Activated T-cell treated with anti-CD3 and anti-CD28 coated beads, Interleukin-2, amount 50 U/mL, for 4 hours (primary cell): ENCODE results near the gene VPS35L. TPM values are rescaled to one million over a fixed set of nuclear protein-coding genes. Genes with fewer than 3 reads are reported as not detected.

Experiments
- ATAC-seq, 2 donors: fragments of 200-7000 bp; cut with Tn5 transposase; one replicate each; pipeline ENCODE4 v1.10.0; 2021
- DNase-seq: peaks from one replicate; pipeline ENCODE4 v3.0.0-alpha.2; 2020
- H3K27me3 Mint-ChIP-seq: one replicate; pipeline ENCODE4 v1.8.0; 2021; ENCODE audit warnings: low read depth, mixed read lengths
- H3K36me3 Mint-ChIP-seq: one replicate; pipeline ENCODE4 v1.8.0; 2022; ENCODE audit warnings: mixed read lengths; ENCODE audit not compliant: insufficient read depth
- H3K4me1 Mint-ChIP-seq: one replicate; pipeline ENCODE4 v1.8.0; 2021; ENCODE audit warnings: low read depth, mixed read lengths
- H3K4me3 Mint-ChIP-seq: one replicate; pipeline ENCODE4 v1.8.0; 2021; ENCODE audit warnings: mild to moderate bottlenecking, moderate library complexity, mixed read lengths
- H3K9me3 Mint-ChIP-seq: one replicate; pipeline ENCODE4 v1.8.0; 2021; ENCODE audit warnings: mixed read lengths
- total RNA-seq, 3 donors: library from RNA; stranded (reverse); gene quantifications; one replicate each; pipeline ENCODE4 v1.2.1, GENCODE V29; 2021

Gene VPS35L
- total RNA-seq, 3 donors from 2014 or later = 29.9 to 34.5 (median 30.9) TPM

- DNase-seq (no peak), ATAC-seq (no peak)
- no peak overlapping the region for H3K4me3 Mint-ChIP-seq
- peaks cover 48% of the 10 kb centered on the region for H3K4me1 Mint-ChIP-seq
- H3K36me3 Mint-ChIP-seq = peaks cover 22% of the 10 kb centered on the region
- H3K9me3 Mint-ChIP-seq = no peaks in the 10 kb centered on the region
- H3K27me3 Mint-ChIP-seq = no peaks in the 10 kb centered on the region
Observed at GRCh38 chr16:19691161-19691711, 135.7 kb downstream of the VPS35L start.

DNA sequence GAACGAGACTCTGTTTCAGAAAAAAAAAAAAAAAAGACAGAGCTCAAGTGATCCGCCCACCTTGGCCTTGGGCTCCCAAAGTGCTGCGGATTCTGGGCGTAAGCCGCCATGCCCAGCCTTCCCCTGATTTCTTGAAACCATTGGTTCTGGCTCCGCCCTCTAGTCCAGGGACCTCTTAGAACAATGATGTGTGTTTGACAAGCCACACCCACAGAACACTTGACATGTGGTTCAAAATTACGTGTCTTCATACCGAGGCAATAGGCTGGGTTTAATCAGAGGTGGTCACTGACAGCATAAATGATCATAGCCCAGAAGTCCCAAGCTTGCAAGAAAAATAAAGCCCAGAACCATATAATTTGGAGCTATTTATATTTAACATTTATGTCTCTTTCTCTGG lies 139.5 kb downstream of the VPS35L start:
- ATAC-seq = no peak
- peaks cover 61% of the 10 kb centered on the region for H3K4me1 Mint-ChIP-seq
- H3K9me3 Mint-ChIP-seq = no peaks in the 10 kb centered on the region
- DNase-seq = no peak
- no peak overlapping the region for H3K4me3 Mint-ChIP-seq
- H3K36me3 Mint-ChIP-seq = peaks cover 24% of the 10 kb centered on the region
- H3K27me3 Mint-ChIP-seq = no peaks in the 10 kb centered on the region

DNA sequence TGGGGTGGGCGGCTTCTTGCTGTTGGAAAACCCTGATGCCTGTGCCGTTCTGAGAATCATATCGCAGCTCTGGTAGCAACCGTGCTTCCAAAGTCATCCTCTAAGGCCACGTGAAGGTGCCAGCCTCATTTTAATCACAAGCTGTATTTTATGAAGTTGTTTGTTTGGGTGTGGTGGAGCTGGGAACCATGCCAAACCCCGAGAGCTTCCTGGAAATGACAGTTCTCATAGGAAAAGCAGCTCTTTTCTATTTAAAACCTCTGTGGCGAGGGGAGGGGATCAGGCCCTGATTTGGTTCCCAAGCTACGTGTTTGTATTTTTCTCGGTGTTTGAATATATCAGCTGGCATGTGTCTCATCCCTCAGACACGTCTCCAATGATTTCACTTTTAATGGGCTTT lies 140.8 kb downstream of the VPS35L start:
- DNase-seq = peak; percentile 59
- peak overlapping the region; percentile 31 for H3K4me3 Mint-ChIP-seq
- H3K36me3 Mint-ChIP-seq = peaks cover 28% of the 10 kb centered on the region
- H3K27me3 Mint-ChIP-seq = no peaks in the 10 kb centered on the region
- H3K9me3 Mint-ChIP-seq = no peaks in the 10 kb centered on the region
- ATAC-seq = peak; percentile 23 to 27
- peaks cover 53% of the 10 kb centered on the region for H3K4me1 Mint-ChIP-seq

GRCh38 chr16:19696961-19697360 lies 141.5 kb downstream of the VPS35L start:
- no peaks in the 10 kb centered on the region for H3K9me3 Mint-ChIP-seq
- H3K4me3 Mint-ChIP-seq = no peak overlapping the region
- H3K27me3 Mint-ChIP-seq = no peaks in the 10 kb centered on the region
- ATAC-seq = no peak
- no peak for DNase-seq
- H3K36me3 Mint-ChIP-seq = peaks cover 25% of the 10 kb centered on the region
- peaks cover 53% of the 10 kb centered on the region for H3K4me1 Mint-ChIP-seq

DNA sequence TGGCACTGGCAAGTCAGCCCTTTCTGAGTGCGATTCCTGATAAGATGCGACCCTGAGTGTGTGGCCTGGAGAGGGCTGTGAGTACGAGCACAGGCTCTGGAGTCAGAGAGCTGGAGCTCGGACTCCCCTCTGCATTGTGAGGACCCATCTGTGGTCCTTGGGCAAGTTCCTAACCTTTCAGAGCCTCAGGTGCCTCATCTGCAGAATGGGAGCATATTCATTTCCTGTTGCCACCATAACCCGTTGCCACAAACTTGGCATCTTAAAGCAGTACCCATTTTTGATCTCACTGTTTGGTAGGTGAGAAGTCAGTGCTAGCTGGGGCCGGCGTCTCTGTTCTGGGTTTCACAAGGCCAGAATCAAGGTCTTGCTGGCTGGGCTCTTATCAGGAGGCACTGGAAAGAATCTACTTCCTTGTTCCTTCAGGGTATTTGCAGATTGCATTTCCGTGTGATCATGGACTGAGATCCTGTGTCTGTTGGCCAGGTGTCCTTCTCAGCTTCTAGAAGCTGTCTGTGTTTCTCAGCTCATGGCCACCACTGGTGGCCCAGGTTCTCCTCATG lies 142.3 kb downstream of the VPS35L start:
- H3K4me3 Mint-ChIP-seq = no peak overlapping the region
- ATAC-seq = no peak

DNA sequence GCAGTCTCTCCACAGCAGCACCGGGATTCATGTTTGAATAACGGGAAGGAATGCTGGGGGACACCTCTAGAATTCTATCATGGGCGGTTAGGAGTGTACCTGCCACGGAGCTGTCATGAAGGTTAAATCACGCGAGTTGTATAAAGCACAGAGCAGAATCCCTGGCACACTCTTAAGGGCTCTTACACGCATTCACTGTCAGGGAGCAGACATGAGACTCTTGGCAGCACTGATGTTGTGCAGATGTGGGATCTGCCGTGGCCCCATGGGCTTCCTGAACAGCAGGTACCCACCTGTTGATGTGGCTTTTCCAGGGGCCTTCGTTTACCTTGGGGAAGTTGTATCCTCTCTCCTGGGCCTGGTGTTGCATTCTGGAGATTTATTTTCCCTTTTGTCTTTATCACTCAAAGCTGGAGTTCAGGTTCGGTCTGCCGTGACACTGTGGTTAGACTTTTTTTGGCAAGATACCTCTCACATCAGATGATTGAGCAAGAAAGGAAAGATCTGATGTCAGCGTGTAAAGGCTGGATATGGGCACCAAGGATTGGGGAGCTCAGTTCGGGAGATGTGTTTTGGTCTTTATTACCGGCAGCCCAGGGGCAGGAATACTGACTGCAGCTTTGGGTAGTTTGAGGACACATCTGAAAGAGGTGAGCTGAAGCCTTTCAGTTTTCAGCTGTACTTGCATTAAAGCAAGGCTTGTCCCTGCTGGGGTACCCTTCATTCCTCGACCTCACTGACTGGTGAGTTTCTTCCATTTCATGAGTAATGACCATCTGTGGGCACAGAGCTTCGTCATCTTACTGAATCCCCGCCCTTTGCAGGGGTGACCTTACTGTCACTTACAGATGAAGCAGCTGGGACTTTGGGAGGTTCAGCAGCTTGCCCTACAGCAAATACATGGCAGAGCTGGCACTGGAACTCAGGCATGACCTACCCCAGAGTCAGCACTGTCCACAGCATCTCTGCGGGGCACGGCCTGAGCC lies 143.3 kb downstream of the VPS35L start:
- no peak for ATAC-seq
- Mint-ChIP-seq H3K4me1 (peaks cover 51% of the 10 kb centered on the region), H3K36me3 (peaks cover 30% of the 10 kb centered on the region), H3K4me3 (no peak overlapping the region), H3K9me3 (no peaks in the 10 kb centered on the region), H3K27me3 (no peaks in the 10 kb centered on the region)
- DNase-seq = no peak

More for the DNA sequence above, 142.3 kb downstream of the VPS35L start:
- no peak for DNase-seq
- Mint-ChIP-seq H3K9me3 (no peaks in the 10 kb centered on the region), H3K27me3 (no peaks in the 10 kb centered on the region), H3K36me3 (peaks cover 26% of the 10 kb centered on the region), H3K4me1 (peaks cover 53% of the 10 kb centered on the region)

- no peak for ATAC-seq
- Mint-ChIP-seq H3K4me3 (no peak overlapping the region), H3K27me3 (no peaks in the 10 kb centered on the region), H3K4me1 (peaks cover 47% of the 10 kb centered on the region), H3K36me3 (peaks cover 34% of the 10 kb centered on the region), H3K9me3 (no peaks in the 10 kb centered on the region)
- no peak for DNase-seq
Observed at GRCh38 chr16:19699472-19699871, 144.0 kb downstream of the VPS35L start.

GRCh38 chr16:19700319-19700781 lies 144.8 kb downstream of the VPS35L start:
- H3K27me3 Mint-ChIP-seq = no peaks in the 10 kb centered on the region
- H3K4me3 Mint-ChIP-seq = no peak overlapping the region
- H3K36me3 Mint-ChIP-seq = peaks cover 40% of the 10 kb centered on the region
- H3K4me1 Mint-ChIP-seq = peaks cover 42% of the 10 kb centered on the region
- DNase-seq (no peak), ATAC-seq (no peak)
- H3K9me3 Mint-ChIP-seq = no peaks in the 10 kb centered on the region

DNA sequence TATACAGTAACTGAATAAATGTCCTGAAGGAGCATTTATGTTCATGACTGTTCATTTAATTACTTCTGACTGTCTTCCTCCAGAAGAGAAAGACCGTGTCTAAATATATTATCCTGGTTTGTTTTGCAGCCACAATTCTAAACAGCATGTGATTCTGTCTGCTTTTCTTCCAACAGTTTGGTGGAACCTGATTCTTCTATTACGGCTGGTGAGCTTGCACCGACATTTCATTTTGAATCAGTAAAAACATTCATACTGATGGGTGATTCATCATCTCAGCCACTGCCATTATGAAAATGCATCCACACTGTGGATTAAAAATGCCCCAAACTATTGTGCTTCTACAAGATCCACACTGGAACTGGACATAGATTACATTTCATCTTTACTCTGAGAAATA lies 145.6 kb downstream of the VPS35L start:
- Mint-ChIP-seq H3K4me3 (no peak overlapping the region), H3K27me3 (no peaks in the 10 kb centered on the region), H3K9me3 (no peaks in the 10 kb centered on the region), H3K36me3 (peaks cover 44% of the 10 kb centered on the region), H3K4me1 (peaks cover 37% of the 10 kb centered on the region)
- DNase-seq = no peak
- ATAC-seq = no peak

DNA sequence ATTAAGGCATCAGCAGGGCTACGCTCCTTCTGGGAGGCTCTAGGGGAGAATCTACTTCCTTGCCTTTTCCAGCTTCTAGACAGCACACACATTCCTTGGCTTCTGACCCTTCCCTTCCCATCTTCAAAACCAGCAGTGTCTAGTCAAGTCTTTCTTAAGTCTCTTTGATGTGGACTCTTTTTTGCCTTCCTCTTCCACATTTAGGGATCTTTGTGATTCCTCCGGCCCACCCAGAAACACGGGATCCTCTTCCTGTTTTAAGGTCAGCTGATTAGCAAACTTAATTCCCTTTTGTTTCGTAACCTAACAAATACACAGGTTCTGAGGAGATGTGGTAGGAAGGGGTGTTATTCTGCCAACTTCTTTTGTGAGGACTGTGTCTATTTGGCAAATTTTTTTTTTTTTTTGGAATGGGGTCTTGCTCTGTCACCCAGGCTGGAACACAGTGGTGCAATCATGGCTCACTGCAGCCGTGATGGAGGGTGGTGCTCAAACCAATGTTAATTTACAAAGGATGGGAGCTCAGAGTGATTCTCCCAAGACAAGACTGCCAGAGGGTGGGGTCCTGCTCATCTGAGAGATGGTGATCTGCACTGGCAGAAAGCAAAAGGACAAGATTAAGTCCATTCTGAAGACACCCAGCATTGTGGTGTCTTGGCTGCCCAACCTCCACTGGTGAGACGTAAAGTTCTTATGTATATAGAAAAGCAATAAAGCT lies 147.8 kb downstream of the VPS35L start:
- no peaks in the 10 kb centered on the region for H3K27me3 Mint-ChIP-seq
- no peaks in the 10 kb centered on the region for H3K9me3 Mint-ChIP-seq
- no peak overlapping the region for H3K4me3 Mint-ChIP-seq
- H3K36me3 Mint-ChIP-seq = peaks cover 47% of the 10 kb centered on the region
- peaks cover 14% of the 10 kb centered on the region for H3K4me1 Mint-ChIP-seq
- DNase-seq = no peak
- no peak for ATAC-seq

DNA sequence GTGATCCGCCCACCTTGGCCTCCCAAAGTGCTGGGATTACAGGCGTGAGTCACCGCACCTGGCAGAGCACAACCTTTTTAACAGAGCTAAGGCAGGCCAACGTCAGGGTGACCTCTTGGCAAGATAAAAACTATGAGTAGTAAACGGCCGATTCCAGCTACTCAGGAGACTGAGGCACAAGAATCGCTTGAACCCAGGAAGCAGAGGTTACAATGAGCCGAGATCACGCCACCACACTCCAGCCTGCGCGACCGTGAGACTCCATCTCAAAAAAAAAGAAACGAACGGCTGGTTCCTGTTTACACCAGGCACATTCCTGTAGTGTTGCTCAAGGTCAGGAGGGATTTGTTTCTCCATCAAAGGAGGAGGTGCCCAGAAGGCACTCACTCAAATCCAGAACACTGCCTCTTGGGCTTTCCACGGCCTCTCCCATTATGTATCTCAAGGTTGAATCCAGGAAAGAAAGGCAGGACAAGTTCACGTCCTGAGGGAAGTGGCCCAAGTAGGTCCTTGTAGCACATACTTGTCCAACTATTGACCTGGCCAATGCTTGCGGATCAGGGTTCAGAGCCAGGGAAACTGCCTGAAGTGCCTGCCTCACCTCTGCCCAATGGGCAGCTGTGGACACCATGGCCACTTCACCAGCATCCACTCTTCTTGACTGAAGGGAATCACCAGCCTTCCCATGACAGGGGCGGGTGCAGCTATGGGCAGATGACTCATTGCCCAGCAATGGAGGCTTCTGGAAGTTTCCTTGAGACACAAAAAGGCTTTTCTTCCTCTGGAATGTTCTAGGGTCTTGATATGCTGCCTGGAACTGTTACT lies 149.0 kb downstream of the VPS35L start:
- DNase-seq = no peak
- Mint-ChIP-seq H3K4me3 (no peak overlapping the region), H3K27me3 (no peaks in the 10 kb centered on the region), H3K36me3 (peaks cover 47% of the 10 kb centered on the region), H3K4me1 (peaks cover 6% of the 10 kb centered on the region), H3K9me3 (no peaks in the 10 kb centered on the region)
- no peak for ATAC-seq

- Mint-ChIP-seq H3K4me1 (peaks cover 5% of the 10 kb centered on the region), H3K4me3 (no peak overlapping the region), H3K36me3 (peaks cover 51% of the 10 kb centered on the region), H3K27me3 (no peaks in the 10 kb centered on the region), H3K9me3 (no peaks in the 10 kb centered on the region)
- DNase-seq (no peak), ATAC-seq (no peak)
Observed at GRCh38 chr16:19705146-19705501, 149.6 kb downstream of the VPS35L start.

DNA sequence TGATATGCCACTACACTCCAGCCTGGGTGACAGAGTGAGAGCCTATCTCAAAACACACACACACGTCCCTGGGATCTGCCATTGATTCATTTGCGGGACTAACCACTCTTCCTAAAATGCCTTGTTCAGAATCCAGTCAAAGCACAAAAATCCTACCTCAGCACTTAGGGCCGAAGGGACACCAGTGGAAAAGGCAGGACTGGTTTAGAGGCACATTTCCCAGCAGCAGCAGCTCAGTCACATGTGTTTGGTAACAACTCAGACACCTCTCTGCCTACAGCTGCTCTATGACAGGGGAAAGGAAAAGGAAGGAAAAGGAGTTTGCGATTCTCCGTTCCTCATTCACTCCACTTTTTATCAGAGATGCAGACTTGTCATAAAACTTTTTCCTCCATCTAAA lies 150.3 kb downstream of the VPS35L start:
- Mint-ChIP-seq H3K9me3 (no peaks in the 10 kb centered on the region), H3K36me3 (peaks cover 46% of the 10 kb centered on the region), H3K4me1 (peaks cover 4% of the 10 kb centered on the region), H3K27me3 (no peaks in the 10 kb centered on the region), H3K4me3 (no peak overlapping the region)
- DNase-seq (no peak), ATAC-seq (no peak)
